Trophoblast cell (in vitro differentiated cells and primary cell): ENCODE data around the gene SHMT2.

ENCODE experiments used
- DNase-seq, 2 donors: peaks; one replicate each; pipeline ENCODE4 v3.0.0-alpha.2; 2016
- H2AFZ ChIP-seq: 2 replicates; pipeline ENCODE4 v1.6.1; 2013; ENCODE audit warnings: low read length, moderate library complexity, mild to moderate bottlenecking; ENCODE audit not compliant: insufficient read depth, poor library complexity
- H2AK5ac ChIP-seq: 2 replicates; pipeline ENCODE4 v1.6.1; 2013; ENCODE audit warnings: mild to moderate bottlenecking, low read length
- H2BK120ac ChIP-seq: 2 replicates; pipeline ENCODE4 v1.6.1; 2013; ENCODE audit warnings: low read length, mild to moderate bottlenecking, moderate library complexity; ENCODE audit not compliant: insufficient read depth, poor library complexity
- H2BK12ac ChIP-seq: 2 replicates; pipeline ENCODE4 v1.6.1; 2013; ENCODE audit warnings: mild to moderate bottlenecking, low read length, moderate library complexity
- H2BK5ac ChIP-seq: 2 replicates; pipeline ENCODE4 v1.6.1; 2013; ENCODE audit warnings: low read length, low read depth, moderate library complexity, mild to moderate bottlenecking; ENCODE audit not compliant: poor library complexity
- H3K14ac ChIP-seq: 2 replicates; pipeline ENCODE4 v1.6.1; 2013; ENCODE audit warnings: mild to moderate bottlenecking, low read length
- H3K18ac ChIP-seq: 2 replicates; pipeline ENCODE4 v1.6.1; 2013; ENCODE audit warnings: mild to moderate bottlenecking, low read length
- H3K23ac ChIP-seq: 2 replicates; pipeline ENCODE4 v1.6.1; 2013; ENCODE audit warnings: low read length
- H3K27ac ChIP-seq: 2 replicates; pipeline ENCODE4 v1.5.1; 2013; ENCODE audit warnings: low read depth, mild to moderate bottlenecking, inconsistent platforms, low read length, moderate library complexity
- H3K27me3 ChIP-seq: 2 replicates; pipeline ENCODE4 v1.6.1; 2013; ENCODE audit warnings: inconsistent platforms, mild to moderate bottlenecking, low read length, moderate library complexity; ENCODE audit not compliant: insufficient read depth
- H3K36me3 ChIP-seq, 2 experiments: 1 replicate in 1 of 2; 2 replicates in 1 of 2; pipeline ENCODE4 v1.6.1; 2013; ENCODE audit warnings: low read length in 2 of 2, mild to moderate bottlenecking in 2 of 2, moderate library complexity in 1 of 2; ENCODE audit not compliant: insufficient read depth in 2 of 2, control insufficient read depth in 1 of 2
- H3K4ac ChIP-seq: 2 replicates; pipeline ENCODE4 v1.6.1; 2013; ENCODE audit warnings: low read depth, mild to moderate bottlenecking, low read length, moderate library complexity
- H3K4me1 ChIP-seq, 2 experiments: 1 replicate in 1 of 2; 2 replicates in 1 of 2; pipeline ENCODE4 v1.6.1; 2013; ENCODE audit warnings: low read length in 2 of 2, mild to moderate bottlenecking in 2 of 2, moderate library complexity in 1 of 2; ENCODE audit not compliant: insufficient read depth in 2 of 2, control insufficient read depth in 1 of 2
- H3K4me2 ChIP-seq: 2 replicates; pipeline ENCODE4 v1.6.1; 2013; ENCODE audit warnings: inconsistent platforms, mild to moderate bottlenecking, low read length, moderate library complexity
- H3K4me3 ChIP-seq: 2 replicates; pipeline ENCODE4 v1.5.1; 2013; ENCODE audit warnings: mild to moderate bottlenecking, low read depth, low read length, inconsistent platforms
- H3K79me1 ChIP-seq: one replicate; pipeline ENCODE4 v1.6.1; 2013; ENCODE audit warnings: low read length
- H3K79me2 ChIP-seq: 2 replicates; pipeline ENCODE4 v1.6.1; 2013; ENCODE audit warnings: low read length, mild to moderate bottlenecking; ENCODE audit not compliant: control insufficient read depth, insufficient read depth, poor library complexity
- H3K9ac ChIP-seq: 2 replicates; pipeline ENCODE4 v1.6.1; 2013; ENCODE audit warnings: mild to moderate bottlenecking, low read length
- H3K9me3 ChIP-seq: 2 replicates; pipeline ENCODE4 v1.6.1; 2013; ENCODE audit warnings: low read depth, mild to moderate bottlenecking, control low read depth, inconsistent platforms, low read length; ENCODE audit not compliant: insufficient read depth
- H4K12ac ChIP-seq: 2 replicates; pipeline ENCODE4 v1.6.1; 2013; ENCODE audit warnings: low read depth, mild to moderate bottlenecking, low read length, moderate library complexity
- H4K8ac ChIP-seq: 2 replicates; pipeline ENCODE4 v1.6.1; 2013; ENCODE audit warnings: low read depth, mild to moderate bottlenecking, low read length, moderate library complexity
- H4K91ac ChIP-seq: one replicate; pipeline ENCODE4 v1.6.1; 2013; ENCODE audit warnings: low read depth, mild to moderate bottlenecking, low read length, moderate library complexity
- WGBS: extraction: QIAGEN DNeasy Blood & Tissue Kit; methylation state at CpG from one replicate; pipeline ENCODE4 v1.1.7; 2013; ENCODE audit warnings: missing lambda C conversion rate; ENCODE audit not compliant: insufficient read length, insufficient coverage; ENCODE audit errors: extremely low coverage; 5-methylcytosine and 5-hydroxymethylcytosine counted together

Gene SHMT2

GRCh38 chr12:57236925-57237595 lies 7.5 kb downstream of the SHMT2 start:
- H2BK5ac ChIP-seq: no peak overlapping the region

GRCh38 chr12:57237596-57237931 lies 8.1 kb downstream of the SHMT2 start:
- DNase-seq: no peak
- Histone ChIP-seq H3K4me3 (no peak overlapping the region), H3K27ac (no peak overlapping the region), H3K4me2 (peak overlapping the region; percentile 87), H3K9ac (no peak overlapping the region), H3K79me2 (peaks cover 2% of the 10 kb centered on the region), H3K27me3 (peaks cover 66% of the 10 kb centered on the region), H3K23ac (no peak overlapping the region), H2BK12ac (no peak overlapping the region), H3K79me1 (no peaks in the 10 kb centered on the region), H3K4me1 (peaks cover 18 to 27% of the 10 kb centered on the region in 2 experiments), H3K14ac (no peak overlapping the region), H4K91ac (no peak overlapping the region), H3K18ac (no peak overlapping the region), H4K12ac (no peak overlapping the region), H2AFZ (no peak overlapping the region), H3K4ac (no peak overlapping the region), H3K36me3 (peaks cover 21% of the 10 kb centered on the region in 2 experiments), H4K8ac (no peak overlapping the region), H2AK5ac (no peak overlapping the region), H2BK120ac (no peak overlapping the region), H3K9me3 (peaks cover 10% of the 10 kb centered on the region), H2BK5ac (no peak overlapping the region)
- no CpG with 5 or more reads among the region's 5 CpGs for WGBS

More at GRCh38 chr12:57236925-57237595, 7.5 kb downstream of the SHMT2 start:
- Histone ChIP-seq H3K4ac (no peak overlapping the region), H4K91ac (no peak overlapping the region), H3K9me3 (peaks cover 10% of the 10 kb centered on the region), H3K79me2 (peaks cover 2% of the 10 kb centered on the region), H2AK5ac (no peak overlapping the region), H3K4me3 (no peak overlapping the region), H3K23ac (no peak overlapping the region), H3K4me1 (peaks cover 18 to 27% of the 10 kb centered on the region in 2 experiments), H3K79me1 (no peaks in the 10 kb centered on the region), H4K12ac (no peak overlapping the region), H2BK120ac (no peak overlapping the region), H3K27me3 (peaks cover 61% of the 10 kb centered on the region), H2BK12ac (no peak overlapping the region), H3K9ac (peak overlapping the region; percentile 24), H4K8ac (no peak overlapping the region), H3K4me2 (no peak overlapping the region), H3K27ac (no peak overlapping the region), H3K18ac (no peak overlapping the region), H3K36me3 (peaks cover 26% of the 10 kb centered on the region in 2 experiments), H2AFZ (no peak overlapping the region), H3K14ac (no peak overlapping the region)
- no peak for DNase-seq
- WGBS: no CpG with 5 or more reads among the region's 9 CpGs

- Histone ChIP-seq H3K27me3 (peaks cover 68% of the 10 kb centered on the region), H3K18ac (no peak overlapping the region)
- no CpG with 5 or more reads among the region's 63 CpGs for WGBS
These were observed 8.7 kb downstream of the SHMT2 start for GRCh38 chr12:57237932-57238853.

GRCh38 chr12:57238854-57239554 lies 9.5 kb downstream of the SHMT2 start:
- peaks cover 6% of the 10 kb centered on the region for H3K9me3 ChIP-seq
- peak; percentile 92 to 96 for DNase-seq
- peaks cover 6 to 7% of the 10 kb centered on the region in 2 experiments for H3K36me3 ChIP-seq
- H3K18ac ChIP-seq: no peak overlapping the region
- H3K4me1 ChIP-seq: peaks cover 20 to 33% of the 10 kb centered on the region in 2 experiments
- H3K4ac ChIP-seq: no peak overlapping the region
- WGBS: no CpG with 5 or more reads among the region's 47 CpGs
- H2BK5ac ChIP-seq: no peak overlapping the region
- H3K4me2 ChIP-seq: peak overlapping the region; percentile 87
- peak overlapping the region; percentile 66 for H3K4me3 ChIP-seq
- peaks cover 2% of the 10 kb centered on the region for H3K79me1 ChIP-seq
- peaks cover 2% of the 10 kb centered on the region for H3K79me2 ChIP-seq
- no peak overlapping the region for H3K14ac ChIP-seq
- H3K27me3 ChIP-seq: peaks cover 68% of the 10 kb centered on the region
- peak overlapping the region; percentile 9 for H4K12ac ChIP-seq
- H2BK12ac ChIP-seq: no peak overlapping the region
- H3K27ac ChIP-seq: no peak overlapping the region
- peak overlapping the region; percentile 43 for H2AFZ ChIP-seq
- H3K9ac ChIP-seq: peak overlapping the region; percentile 24
- no peak overlapping the region for H2BK120ac ChIP-seq
- peak overlapping the region; percentile 24 for H4K8ac ChIP-seq
- peak overlapping the region; percentile 18 for H4K91ac ChIP-seq
- H2AK5ac ChIP-seq: no peak overlapping the region
- no peak overlapping the region for H3K23ac ChIP-seq

More at GRCh38 chr12:57237932-57238853, 8.7 kb downstream of the SHMT2 start:
- Histone ChIP-seq H3K4me3 (peak overlapping the region; percentile 66), H3K36me3 (peaks cover 14 to 15% of the 10 kb centered on the region in 2 experiments), H2AFZ (peak overlapping the region; percentile 43), H3K27ac (no peak overlapping the region), H3K79me1 (peaks cover 2% of the 10 kb centered on the region), H3K79me2 (peaks cover 2% of the 10 kb centered on the region), H3K4me2 (peak overlapping the region; percentile 87), H3K14ac (no peak overlapping the region), H3K4me1 (peaks cover 20 to 32% of the 10 kb centered on the region in 2 experiments), H3K4ac (no peak overlapping the region), H2AK5ac (no peak overlapping the region), H2BK12ac (no peak overlapping the region), H3K9me3 (peaks cover 10% of the 10 kb centered on the region), H3K23ac (no peak overlapping the region), H4K91ac (peak overlapping the region; percentile 18), H4K8ac (no peak overlapping the region), H2BK5ac (no peak overlapping the region), H2BK120ac (no peak overlapping the region), H4K12ac (no peak overlapping the region), H3K9ac (no peak overlapping the region)
- DNase-seq: no peak
